ENCODE data around the gene RDX.
A peak's percentile ranks its signal among the peaks of the same experiment; 100 is the strongest.
"Not testable (repeated sequence)": the region's sequence is repeated elsewhere in the genome, so short reads cannot be mapped to it uniquely, and the experiment has no call there.

RDX gene

DNA sequence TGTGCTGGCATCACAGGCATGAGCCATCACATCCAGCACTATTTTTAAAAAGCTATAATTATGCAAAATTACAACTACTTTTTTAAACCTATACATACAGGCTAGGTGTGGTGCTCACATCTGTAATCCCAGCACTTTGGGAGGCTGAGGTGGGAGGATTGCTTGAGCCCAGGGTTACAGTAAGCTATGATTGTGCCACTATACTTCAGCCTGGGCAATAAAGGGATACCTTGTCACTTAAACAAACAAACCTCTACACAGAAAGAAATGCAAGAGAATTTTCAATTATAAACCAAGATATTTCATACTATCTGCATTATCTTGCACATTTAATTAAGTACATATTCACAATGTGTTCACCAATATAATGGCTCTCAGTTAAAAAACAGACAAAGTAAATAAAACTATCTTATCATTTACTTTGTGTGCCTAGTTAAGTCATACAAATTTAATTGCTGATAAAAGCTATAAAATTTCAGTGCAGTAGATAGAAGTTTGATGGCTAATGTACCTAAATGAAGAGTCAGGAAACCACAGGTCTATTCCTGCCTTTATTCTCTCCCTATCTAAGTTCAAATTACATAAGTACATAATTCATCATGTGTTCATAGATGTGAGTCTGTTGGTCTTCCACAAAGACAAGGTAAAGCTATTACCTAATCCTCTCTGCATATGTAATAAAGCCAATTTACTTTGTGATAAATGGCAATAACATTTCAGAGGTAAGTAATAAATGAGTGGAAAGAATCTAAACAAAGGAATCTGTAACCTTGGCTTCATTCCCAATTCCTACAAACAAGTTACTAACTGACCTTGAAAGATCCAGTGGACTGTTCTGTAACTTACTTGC, 9.0 kb upstream of the RDX start:
- no peak for DNase-seq

DNA sequence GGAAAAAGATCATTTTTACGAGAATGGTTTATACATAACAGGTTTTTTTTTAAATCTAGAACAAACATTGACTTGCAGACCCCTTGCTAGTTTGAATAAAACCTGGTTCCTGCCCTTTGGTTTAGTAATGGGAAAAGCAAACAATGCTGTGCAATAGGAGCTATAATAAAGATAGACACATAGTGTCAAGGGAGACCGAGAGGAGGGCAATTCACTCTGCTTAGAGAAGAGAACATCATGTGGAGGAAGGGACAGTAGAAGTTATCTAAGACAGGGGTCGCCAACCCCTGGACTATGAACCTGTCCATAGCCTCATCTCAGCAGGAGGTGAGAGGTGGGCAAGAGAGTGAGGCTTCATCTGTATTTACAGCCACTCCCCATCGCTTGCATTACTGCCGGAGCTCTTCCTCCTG, 7.0 kb upstream of the RDX start:
- DNase-seq: no peak

DNA sequence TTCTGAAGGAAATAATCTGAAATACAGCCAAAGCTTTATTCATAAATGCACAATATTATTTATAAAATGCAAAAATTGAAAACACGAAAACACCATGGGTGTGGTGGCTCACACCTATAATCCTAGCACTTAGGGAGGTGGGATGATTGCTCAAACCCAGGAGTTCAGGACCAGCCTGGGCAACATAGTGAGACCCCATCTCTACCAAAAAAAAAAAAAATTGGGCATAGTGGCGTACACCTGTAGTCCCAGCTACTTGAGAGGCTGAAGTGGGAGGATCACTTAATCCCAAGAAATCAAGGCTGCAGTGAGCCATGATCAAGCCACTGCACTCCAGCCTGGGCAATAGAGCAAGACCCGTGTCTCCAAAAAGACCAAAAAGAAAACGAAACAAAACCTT, 5.2 kb upstream of the RDX start:
- no peak for DNase-seq

DNA sequence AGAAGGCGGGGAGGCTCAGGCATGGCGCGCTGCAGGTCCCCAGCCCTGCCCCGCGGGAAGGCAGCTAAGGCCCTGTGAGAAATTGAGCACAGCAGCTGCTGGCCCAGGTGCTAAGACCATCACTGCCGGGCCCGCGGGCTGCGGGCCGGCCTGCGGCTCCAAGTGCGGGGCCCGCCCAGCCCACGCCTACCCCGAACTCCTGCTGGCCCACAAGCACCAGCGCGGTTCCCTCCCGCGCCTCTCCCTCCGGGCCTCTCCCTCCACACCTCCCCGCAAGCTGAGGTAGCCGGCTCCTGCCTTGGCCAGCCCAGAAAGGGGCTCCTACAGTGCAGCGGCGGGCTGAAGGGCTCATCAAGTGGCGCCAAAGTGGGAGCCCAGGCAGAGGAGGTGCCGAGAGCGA, 4.6 kb upstream of the RDX start:
- no peak for DNase-seq

DNA sequence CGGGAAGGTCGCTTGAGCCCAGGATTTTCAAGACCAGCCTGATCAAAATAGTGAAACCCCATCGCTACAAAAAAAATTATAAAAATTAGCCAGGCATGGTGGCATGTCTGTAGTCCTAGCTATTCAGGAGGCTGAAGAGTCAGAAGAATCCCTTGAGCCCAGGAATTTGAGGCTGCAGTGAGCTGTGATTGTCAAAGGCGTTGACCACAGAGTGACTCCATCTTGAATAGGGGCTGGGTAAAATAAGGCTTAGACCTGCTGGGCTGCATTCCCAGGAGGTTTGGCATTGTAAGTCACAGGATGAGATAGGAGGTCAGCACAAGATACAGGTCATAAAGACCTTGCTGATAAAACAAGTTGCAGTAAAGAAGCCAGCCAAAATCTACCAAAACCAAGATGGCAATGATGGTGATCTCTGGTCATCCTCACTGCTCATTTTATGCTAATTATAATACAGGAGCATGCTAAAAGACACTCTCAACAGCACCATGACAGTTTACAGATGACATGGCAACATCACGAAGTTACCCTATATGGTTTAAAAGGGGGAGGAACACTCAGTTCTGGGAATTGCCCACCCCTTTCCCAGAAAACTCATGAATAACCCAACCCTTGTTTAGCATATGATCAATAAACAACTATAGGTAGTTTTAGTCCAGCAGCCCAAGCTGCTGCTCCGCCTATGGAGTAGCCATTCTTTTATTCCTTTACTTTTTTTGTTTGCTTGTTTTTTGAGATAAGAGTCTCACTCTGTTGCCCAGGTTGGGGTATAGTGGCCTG, 2.8 kb upstream of the RDX start:
- no peak for DNase-seq

DNA sequence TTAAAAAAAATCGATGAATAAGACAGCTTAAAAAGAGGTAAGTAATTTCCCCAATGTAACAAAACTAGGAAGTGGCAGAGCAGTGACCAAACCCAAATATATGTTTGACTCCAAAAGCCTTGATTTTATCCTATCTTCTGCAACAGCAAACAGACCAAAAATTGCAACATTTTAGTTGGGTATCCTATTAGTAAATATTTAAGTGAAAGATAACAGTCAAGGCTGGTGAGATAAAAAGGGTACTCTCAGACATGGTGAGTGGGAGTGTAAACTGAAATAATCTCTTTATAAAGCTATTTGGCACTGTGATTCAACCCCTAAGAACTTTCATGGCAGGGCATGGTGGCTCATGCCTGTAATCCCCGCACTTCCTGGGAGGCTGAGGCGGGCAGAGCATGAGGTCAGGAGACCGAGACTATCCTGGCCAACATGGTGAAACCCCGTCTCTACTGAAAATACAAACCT, 1.9 kb upstream of the RDX start:
- DNase-seq: no peak

DNA sequence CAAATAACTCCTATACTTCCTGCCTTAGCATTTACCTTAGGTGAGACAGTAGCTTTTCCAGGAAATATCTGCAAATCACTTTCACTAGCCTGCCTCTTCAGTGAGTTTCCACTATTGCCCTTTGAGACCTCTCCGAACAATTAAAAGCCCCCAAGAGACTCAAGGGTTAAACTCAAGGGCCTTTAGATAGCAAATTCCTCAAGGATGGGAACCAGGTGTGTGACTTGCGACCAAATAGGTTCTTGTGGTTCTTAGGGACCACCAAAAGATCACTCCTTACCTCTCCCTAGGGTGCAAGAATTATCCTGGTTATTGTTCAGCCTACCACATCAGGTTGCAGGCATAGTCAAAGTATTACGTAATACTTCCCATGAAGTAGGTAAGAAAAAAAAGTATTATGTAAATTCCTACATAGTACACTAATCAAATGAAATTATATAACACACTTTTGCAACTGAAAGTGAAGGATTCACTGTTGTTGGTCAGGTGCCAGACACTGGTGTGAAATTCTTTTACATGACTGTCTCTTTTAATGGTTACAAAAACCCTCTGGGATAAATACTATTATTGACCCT, 1.4 kb upstream of the RDX start:
- DNase-seq: peak; percentile 57

DNA sequence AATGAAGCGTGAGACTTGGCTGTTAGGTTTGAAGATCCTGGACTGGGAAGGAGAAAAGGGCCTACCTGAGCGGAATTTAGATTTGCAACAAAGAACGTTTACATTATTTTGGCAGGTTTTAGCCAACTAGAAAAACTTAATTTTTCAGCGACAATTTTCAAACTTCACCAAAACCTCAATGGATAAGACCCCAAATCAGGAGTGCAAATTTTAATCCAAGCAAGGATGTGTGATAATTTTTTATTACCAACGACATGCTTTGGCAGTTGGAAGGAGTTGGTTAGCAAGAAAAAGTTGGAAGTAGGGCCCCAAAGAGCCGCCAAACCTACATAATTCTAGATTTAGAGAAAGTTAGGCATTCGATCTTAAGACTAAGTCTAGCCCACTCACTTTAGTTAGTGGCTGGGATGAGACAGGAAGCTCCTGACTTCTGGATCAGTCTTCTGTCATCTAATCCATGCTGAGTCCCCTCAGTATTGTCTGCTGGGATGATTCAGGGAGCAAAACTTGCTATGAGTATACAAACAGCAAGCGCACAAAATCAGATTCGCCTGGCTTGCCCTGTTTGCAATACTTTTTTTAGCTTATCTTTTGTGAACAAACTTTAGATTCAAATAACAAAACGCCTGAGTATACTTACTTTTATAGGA, 787 bp upstream of the RDX start:
- DNase-seq: peak; percentile 50

DNA sequence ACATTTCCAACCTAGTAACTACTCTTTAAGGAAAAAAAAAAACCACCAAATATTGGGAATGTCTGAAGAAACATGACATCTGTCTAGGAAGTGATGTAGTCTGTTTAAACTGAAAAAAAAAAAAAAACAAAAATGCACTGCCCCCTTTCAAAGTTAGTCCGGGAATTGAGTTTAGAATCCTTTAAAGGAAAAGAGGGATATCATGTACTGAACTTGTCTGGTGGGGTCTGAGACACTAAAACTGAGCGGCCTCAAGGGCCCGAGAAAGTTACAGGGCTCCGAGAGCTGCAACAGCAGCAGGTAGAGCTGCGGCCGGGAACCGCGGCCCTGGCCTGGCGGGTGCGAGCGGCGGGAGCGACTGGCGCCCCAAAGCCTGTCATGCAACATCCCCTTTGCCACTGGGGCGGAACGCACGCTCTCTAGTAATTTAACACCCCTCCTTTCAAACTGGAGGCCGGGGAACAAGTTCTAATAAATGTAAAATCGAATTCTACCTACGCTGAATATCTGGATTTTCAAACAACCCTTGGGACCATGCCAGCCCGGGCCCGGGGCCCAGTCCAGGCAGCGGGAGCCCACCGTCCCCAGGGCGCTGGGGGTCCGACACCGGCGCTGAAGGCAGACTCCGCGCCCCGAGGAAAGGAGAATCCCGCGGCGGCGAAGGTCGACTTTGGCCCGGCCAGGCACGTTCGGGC, 736 bp downstream of the RDX start:
- peak; percentile 40 for DNase-seq

DNA sequence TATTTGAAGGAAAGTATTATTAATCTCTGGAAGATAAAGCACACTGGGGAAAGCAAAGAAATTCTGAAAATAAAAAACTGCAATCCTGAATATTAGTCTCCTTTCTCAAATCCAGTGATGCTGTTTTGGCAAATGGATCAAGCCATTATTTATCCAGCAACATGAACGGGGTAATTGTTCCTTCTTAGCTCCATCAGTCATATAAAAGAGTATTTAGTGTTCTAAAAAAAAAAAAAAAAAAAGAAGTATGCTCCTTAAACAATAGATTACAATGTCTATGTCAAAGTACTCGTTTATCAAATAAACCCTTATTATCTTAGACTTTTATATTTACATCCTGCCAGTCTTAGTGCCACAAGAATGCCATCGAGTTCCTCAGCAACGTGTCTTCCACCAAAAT, 1.3 kb downstream of the RDX start:
- DNase-seq: no peak

DNA sequence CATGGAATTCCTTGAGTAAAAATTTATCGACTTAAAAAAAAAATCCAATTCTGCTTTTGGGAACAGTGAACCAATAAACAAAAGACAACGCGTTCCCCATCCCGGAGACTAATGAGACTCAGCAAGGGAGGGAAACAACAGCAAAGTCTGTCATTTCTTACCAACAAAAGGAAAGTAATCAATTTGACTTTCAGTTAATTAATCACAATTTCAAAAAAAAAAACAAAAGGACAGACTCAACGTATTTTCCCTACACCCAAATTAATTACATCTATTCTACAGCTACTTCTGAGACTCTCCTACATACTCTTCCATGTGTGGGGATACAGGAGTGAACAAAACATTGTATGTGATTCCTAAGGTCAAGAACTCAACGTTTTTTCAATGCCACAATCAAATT, 1.9 kb downstream of the RDX start:
- DNase-seq: no peak

DNA sequence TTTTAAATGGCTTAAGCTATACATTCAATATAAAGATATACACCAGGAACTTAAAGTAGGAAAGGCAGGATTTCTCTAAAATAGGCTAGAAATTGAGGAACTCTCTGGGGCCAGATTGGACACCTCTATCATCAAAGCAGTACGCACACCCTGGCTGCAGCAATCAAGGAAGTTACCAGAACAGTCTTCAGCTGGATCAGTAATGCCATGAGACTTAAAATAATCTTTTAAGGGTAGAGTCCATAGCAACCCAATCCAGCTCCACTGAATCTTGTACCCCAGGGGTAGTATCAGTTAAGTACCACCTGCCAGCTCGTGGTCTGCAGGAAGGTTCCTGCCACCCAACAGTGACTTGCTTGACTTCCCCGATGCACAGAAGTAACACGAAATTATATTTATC, 3.0 kb downstream of the RDX start:
- DNase-seq: no peak

DNA sequence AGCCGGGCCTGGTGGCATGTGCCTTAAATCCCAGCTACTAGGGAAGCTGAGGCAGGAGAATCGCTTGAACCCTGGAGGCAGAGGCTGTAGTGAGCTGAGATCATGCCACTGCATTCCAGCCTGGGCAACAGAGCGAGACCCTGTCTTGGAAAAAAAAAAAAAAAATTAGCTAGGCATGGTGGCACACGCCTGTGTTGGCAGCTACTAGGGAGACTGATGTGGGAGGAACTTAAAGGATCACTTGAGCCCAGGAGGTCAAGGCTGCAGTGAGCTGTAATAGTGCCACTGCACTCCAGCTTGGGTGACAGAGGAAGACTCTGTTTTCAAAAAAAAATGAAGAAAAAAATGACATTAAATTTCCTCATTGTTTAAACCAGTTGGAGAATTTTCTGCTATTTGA, 4.3 kb downstream of the RDX start:
- not testable (repeated sequence) for DNase-seq

DNA sequence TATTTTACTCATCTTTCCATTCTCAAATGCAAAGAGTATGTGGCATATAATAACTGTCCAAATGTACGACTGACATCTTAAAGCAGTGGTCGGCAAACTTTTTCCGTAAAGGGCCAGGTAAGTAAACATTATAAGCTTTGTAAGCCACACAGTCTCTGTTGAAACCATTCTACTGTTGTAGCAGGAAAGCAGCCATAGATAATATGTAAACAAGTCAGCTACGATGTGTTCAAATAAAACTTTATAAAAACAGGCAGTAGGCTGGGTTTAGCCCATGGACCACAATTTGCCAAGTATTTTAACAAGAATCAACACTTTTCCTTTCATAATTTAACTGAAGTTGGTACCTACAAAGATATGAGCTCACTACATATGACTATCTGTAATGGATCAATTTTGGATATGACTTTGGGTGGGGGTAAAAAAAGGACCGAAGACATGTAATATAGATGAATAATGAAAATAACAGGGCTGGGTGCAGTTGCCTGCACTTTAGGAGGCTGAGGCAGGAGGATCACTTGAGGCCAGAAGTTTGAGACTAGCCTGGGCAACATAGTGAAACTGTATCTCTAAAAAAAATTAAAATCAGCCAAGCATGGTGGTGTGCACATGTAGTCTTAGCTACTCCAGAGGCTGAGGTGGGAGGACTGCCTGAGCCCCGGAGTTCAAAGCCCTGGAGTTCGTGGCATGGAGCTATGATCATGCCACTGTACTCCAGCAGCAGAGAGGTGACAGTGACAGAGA, 5.7 kb downstream of the RDX start:
- DNase-seq: no peak

DNA sequence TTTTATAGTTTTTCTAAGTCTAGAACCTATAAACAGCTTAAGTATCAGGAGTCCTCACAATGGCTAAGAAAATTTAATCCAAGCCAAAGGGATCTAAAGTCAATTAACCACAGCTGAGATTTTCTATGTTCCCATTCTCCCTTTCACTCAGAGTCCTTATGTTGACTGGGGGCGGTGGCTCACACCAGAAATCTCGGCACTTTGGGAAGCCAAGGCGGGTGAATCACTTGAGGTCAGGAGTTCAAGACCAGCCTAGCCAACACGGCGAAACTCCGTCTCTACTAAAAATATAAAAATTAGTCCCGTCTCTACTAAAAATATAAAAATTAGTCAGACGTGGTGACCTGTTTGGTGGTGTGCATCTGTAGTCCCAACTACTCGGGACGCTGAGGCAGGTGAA, 6.9 kb downstream of the RDX start:
- DNase-seq: no peak

DNA sequence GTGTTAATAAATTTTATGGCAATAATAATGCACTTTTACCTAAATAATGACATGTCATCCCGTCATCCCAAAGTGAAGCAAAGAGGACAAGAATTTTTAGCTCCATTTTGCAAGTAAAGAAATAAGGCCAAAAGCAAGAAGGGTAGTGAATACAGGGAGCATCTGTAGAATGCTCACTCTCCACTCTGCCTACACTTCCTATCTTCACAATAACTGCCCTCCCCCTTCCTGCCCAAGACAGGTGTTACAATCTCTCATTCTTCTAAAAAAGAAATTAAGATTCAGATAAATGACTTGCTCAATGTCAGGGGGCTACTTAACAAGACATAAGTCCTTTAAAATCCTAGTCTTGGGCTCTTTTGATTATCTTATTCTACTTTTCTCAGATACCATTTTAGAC, 8.9 kb downstream of the RDX start:
- DNase-seq: no peak

DNA sequence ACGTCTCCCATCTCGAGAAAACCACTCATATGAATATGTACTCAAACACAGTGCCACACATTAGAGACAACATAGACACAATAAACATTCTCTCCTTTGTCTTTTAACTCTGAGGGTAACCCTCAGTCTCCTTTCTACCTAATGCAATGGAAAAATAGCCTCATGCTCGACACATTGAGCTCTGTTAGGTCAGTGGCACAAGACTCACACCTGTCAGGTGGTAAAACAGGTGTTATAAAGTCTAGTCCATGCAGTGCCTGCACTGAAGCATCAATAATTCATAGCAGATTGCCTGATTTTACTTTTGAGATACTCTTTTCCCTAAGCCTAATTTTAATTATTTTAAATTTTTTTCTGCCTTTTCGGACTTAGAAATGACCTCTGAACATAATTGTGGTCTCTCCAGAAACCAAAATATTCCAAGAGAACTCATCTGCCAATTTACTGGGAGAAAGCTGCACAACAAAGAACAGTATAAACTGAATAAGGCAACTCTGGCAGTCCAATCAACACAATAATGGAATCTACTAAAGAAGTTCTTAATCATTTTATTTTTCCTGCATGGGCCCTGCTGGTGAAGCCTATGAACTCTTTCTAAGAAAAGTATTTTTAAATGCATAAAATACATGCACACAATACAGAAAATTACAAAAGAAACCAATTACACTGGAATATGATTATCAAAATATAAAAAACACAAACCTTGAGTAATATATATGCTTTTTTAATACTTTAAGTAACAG, 9.9 kb downstream of the RDX start:
- DNase-seq: no peak

DNA sequence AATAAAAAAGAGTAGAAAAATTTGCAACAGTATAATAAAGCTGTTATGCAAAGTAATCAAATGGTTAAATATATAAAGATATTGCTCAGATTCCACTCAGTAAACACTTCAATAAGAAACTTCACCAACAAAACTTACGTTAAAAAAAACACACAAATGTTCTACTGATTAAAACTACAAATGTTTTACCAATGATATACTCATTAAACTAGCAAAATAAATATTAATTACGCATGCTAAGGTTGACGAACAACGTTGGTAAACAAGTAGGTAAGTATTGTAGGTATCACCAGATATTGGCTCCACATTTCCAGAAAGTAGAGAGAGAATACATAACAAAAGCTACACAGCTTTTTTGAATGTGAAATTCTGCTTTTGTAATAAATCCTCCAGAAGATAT, 12.6 kb downstream of the RDX start:
- DNase-seq: no peak

DNA sequence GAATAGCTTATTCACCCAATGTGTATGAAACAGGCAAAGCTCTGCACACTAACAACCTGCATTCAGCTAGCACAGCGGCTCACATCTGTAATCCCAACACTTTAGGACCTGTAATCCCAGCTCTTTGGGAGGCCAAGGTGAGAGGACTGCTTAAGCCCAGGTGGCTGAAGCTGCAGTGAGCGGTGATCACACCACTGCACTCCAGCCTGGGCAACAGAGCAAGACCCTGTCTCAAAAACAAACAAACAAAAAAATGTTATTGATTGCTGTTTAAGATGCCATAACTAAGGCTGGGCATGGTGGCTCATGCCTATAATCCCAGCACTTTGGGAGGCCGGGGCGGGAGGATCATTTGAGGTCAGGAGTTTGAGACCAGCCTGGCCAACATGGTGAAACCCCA, 15.8 kb downstream of the RDX start:
- not testable (repeated sequence) for DNase-seq

DNA sequence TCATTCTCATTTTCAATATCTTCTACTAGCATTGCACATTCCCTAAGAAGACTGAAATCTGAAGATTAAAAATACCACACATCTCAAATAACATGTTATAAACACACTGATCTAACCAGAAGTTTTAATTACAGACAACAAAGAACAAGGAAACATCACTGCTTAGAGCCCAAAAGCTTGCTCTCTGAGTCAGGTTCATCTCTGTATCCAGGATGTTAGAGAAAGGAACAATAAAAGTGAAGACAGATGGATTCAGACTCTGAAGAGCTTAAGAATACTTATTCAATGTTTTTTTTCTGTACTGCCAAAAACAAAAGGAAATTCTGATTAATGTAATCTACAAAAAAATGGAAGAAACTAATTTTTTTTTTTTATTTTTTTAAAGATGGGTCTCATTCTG, 16.5 kb downstream of the RDX start:
- DNase-seq: no peak

DNA sequence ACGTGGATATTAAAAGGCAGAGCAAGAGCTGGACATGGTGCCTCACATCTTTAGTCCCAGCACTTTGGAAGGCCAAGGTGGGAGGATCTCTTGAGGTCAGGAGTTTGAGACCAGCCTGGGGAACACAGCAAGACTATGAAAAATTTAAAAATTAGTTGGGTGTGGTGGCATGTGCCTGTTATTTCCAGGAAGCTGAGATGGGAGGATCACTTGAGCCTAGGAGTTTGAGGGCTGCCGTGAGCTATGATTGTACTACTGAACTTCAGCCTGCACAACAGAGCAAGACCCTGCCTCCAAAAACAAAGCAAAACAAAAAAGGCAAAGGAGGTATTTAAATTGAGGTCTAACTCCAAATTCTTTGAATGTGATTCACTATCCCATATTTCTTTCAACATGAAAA, 23.5 kb downstream of the RDX start:
- peak; percentile 12 for DNase-seq
